ENCODE data around the gene SCO2.

Gene SCO2

DNA sequence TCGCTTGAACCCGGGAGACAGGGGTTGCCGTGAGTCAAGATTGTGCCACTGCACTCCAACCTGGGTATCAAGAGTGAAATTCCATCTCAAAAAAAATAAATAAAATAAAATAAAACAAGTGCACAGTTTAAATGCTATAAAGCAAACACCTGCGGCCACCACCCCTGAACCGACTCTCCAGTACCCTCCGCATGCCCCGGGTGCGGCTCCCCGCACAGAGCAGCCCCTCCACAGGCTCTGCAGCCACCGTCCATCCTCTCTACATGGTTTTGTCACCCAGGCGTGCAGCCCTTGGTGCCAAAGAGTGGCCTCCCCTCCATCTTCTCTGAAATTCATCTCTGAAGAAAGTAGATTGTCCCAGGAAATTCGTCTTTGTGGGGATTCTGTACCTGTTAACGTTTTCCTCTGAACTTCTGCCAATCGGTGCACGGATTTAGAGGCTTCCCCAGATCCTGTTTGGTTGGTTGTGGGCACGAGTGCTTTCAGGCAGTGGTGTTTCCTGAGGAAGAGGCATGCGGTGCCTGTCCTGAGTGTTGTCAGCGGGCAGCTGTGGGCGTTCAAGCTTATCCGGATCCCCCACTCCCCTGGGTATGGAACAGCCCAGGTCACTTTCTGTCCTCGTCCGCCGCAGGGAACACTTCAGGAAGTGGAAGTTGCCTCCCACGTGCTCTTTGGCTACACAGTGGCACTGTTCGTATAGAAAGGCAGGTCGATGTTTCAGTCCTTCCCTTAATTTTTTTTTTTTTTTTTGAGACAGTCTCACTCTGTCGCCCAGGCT lies 34.7 kb downstream of the SCO2 start:
- FAIRE-seq = no peak

GRCh38 chr22:50489363-50490243 lies 35.8 kb downstream of the SCO2 start:
- FAIRE-seq = no peak

- no peak for FAIRE-seq
Observed at GRCh38 chr22:50488886-50489285, 36.5 kb downstream of the SCO2 start.

GRCh38 chr22:50488006-50488677 lies 37.3 kb downstream of the SCO2 start:
- FAIRE-seq = no peak

DNA sequence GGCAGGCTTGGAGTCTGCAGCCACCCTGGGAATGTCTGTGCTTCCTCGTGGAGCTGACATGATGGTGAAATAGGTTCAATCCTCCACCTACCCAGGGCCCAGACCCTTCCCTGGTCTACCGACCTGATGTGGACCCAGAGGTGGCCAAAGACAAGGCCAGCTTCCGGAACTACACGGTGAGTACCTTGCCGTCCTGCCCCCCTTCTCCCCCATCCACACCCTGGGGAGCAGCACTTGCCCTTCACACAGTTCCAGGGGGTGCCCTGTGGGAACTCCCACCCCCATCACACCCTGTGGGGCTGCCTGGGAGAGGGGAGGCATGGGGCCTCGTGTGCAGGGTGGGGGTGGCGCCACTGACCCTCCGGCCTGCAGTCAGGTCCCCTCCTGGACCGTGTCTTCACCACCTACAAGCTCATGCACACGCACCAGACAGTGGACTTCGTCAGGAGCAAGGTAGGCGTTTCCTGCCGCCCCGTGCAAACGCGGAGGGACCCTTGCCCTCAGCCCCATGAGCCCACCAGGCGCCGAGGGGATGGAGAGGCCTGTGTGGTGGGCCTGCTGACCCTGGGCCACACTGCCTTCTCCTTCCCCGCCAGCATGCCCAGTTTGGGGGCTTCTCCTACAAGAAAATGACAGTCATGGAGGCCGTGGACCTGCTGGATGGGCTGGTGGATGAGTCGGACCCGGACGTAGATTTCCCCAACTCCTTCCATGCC lies 38.0 kb downstream of the SCO2 start:
- FAIRE-seq = no peak

DNA sequence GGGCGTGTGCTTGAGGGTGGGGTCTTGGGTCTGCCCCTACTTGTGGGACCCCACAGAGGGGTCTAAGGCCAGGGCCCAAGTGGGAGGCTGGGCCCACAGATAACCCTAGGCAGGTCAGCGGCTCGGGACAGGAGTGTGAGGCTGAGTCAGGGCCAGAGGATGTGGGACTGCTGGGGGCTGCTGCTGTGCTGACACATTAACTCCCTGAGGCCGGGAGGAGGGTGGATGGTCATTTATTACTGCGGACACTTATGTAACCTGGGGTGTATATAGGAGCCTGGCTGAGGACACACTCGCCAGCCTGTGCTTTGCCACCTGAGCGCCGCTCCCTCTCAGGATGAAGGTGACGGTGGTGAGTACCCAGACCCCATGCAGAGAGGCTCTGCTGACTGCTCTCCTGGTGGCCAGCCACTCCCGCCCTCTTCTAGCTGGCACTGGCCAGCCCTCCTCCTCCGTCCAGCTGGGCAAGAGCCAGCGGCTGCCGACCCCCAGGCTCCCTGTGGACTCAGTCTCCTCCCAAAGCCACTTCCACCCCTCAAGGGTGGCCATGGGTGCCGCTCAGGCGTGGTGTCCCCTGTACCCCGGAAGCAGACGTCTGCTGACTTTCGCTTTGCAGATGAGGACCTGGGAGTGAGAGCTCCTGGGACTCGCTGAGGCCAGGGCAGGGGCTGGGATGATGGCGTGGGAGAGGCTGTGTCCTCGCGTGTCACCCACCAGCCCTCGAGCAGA lies 38.7 kb downstream of the SCO2 start, which contains the start of gene MIOX:
TSS of gene MIOX (plus strand) at position 299 of the 729 bp plus-strand sequence. CDS start at position 338, 39 bp downstream.
- FAIRE-seq = no peak

- FAIRE-seq = no peak
Observed at GRCh38 chr22:50485221-50486131, 39.9 kb downstream of the SCO2 start.

GRCh38 chr22:50483977-50484853 lies 41.2 kb downstream of the SCO2 start:
- no peak for FAIRE-seq

DNA sequence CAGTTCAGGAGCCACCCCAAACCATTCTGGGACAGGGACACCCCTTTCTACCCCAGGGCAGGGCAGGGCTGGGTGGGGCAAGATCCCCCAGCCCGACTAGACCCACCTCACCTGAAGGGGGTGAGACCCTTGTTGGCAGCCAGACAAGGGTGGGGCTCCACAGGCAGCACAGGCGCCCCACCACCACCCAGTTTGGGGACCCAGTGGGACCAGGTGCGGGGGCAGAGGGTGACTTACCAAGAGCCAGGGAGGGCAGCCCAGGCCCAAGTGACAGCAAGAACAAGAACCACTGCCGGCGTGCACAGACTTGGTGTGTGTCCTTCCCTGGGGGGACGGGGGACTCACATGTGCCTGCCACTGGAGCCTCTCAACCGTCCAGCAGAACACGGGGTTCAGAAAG lies 41.8 kb downstream of the SCO2 start:
- FAIRE-seq = no peak

DNA sequence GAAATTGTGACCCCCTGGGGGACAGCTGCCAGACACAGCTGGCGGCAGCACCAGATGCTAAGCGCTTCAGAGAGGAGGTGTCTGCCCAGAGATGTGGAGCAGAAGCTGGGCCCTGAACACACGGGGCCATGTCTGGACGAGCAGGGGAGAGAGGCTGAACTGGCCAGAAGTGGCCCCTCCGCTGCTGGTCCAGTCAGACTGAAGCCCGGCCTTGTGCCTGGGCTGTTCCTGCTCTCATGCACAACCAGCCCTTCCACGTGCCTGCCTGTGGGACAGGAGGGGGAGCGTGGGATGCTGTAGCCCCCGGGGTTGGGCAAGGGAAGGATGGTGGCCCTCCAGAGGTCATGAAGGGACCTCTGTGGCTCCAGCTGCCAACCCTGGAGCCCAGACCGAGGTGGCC lies 42.3 kb downstream of the SCO2 start:
- no peak for FAIRE-seq

GRCh38 chr22:50482107-50483074 lies 43.0 kb downstream of the SCO2 start:
- FAIRE-seq = no peak

- FAIRE-seq = no peak
Observed at GRCh38 chr22:50481440-50482106, 43.8 kb downstream of the SCO2 start, which contains the start of gene ADM2. Gene ADM2, plus strand, starts transcription at chr22:50481543. Its CDS starts 305 bp downstream, at chr22:50481848.

DNA sequence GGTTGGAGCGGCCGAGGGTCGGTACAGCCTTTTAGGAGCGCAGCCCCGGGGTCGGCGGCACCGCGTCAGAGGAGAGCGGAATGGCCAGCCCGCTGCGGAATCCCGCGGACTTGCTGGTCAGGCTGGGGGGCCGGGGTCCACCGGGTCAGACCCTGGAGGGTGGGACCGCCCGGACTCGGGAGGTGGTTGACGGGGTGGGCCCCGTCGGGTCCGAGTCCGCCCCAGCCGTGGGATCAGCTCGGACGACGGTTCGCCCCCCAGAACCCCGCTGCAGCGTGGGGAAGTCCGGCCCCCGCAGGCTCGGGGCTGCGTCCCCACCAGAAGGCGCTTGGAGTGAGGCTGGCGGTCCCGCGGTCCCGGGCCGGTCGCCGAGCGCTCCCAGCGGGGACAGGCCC lies 44.4 kb downstream of the SCO2 start:
- no peak for FAIRE-seq

DNA sequence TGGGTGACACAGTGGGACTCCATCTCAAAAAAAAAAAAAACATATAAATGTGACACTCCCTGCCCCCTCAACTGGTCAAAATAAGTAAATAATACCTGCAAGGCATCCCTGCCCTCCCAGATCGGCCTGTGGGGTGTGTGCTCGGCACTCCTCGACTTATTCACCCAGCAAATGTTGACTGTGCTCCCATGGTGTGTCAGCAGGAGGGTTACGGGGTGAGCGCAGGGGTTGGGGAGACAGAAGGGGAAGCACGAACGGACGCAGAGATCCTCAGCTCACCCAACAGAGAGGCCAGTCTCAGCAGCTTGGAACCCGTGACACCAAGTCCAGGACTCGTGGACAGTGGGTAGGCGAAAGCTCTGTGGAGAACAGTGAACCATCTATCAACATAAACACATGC lies 45.7 kb downstream of the SCO2 start:
- no peak for FAIRE-seq

DNA sequence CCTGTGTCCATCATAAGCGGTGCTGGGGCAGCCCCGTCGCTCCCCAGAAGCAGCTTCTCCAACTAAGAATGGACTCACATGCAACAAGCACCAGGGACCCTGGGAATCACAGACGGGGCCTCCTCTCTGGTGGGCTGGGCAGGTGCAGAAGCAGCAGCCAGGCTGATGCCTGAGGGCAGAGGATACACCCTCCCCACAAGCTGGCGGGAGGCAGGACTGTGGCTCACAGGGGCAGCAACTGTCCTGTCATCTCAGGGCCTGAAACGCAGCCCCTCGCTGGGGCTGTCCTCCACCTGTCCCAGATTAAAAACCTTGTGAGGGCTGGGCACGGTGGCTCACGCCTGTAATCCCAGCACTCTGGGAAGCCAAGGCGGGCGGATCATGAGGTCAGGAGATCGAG lies 47.5 kb downstream of the SCO2 start:
- no peak for FAIRE-seq

DNA sequence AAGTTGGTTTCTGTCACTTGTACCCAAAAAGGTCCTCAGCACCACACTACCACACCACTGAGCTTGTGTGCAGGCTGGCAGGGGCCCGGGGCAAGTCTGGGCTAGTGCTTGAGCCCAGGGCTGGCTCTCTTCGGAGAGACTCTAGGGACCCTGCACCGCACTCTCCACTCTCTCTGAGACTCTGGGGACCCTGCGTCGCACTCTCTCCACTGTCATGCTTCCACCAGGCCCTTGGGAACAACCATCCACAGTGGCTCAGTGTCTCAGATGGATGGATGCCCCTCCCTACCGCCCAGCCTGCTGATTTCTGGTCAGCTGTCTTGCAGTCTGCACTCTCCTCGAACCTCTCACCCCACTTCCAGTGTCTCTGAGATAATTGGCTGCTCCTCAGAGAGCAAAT lies 48.5 kb downstream of the SCO2 start:
- no peak for FAIRE-seq

DNA sequence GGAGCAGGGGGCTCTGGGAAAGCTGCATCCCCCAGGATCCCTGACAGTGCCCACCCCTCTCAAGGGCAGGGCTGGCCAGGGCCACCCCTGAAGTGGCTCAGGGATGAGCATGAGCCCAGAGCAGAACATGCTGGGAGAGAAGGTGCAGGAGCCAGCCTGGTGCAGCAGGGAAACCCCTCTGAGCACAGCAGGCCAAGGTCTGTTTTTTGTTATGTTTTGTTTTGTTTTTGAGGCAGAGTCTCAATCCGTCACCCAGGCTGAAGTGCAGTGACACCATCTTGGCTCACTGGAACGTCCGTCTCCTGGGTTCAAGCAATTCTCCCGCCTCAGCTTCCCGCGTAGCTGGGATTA lies 49.8 kb downstream of the SCO2 start:
- FAIRE-seq = no peak
